GM18861 (cell line): Measurements from ENCODE around the gene GRAMD1C.
"Not testable (repeated sequence)": the region's sequence is repeated elsewhere in the genome, so short reads cannot be mapped to it uniquely, and the experiment has no call there.

ENCODE experiments used
- ATAC-seq: cut with Tn5 transposase; IDR thresholded peaks from one replicate; pipeline ENCODE4 v1.9.1; 2021; ENCODE audit not compliant: unreplicated experiment

GRAMD1C gene

GRCh38 chr3:113838631-113839209 lies at the start of gene GRAMD1C:
Gene GRAMD1C, plus strand, starts transcription at chr3:113838788. Its CDS starts 122 bp downstream, at chr3:113838910.
- peak; percentile 92 for ATAC-seq

- no peak for ATAC-seq
Measured at GRCh38 chr3:113791381-113791780, 47.2 kb upstream of the GRAMD1C start.

- ATAC-seq: no peak
Measured at GRCh38 chr3:113794526-113794925, 44.1 kb upstream of the GRAMD1C start.

- ATAC-seq: no peak
Measured at GRCh38 chr3:113795693-113796092, 42.9 kb upstream of the GRAMD1C start.

GRCh38 chr3:113802795-113803455 lies 35.7 kb upstream of the GRAMD1C start:
- ATAC-seq: peak; percentile 73

GRCh38 chr3:113804661-113805060 lies 33.9 kb upstream of the GRAMD1C start:
- peak; percentile 66 for ATAC-seq

- ATAC-seq: no peak
Measured at GRCh38 chr3:113805249-113805648, 33.3 kb upstream of the GRAMD1C start.

- ATAC-seq: no peak
Measured at GRCh38 chr3:113812854-113813253, 25.7 kb upstream of the GRAMD1C start.

- ATAC-seq: no peak
Measured at GRCh38 chr3:113819866-113820265, 18.7 kb upstream of the GRAMD1C start.

- ATAC-seq: peak; percentile 80
Measured at GRCh38 chr3:113825090-113825489, 13.5 kb upstream of the GRAMD1C start.

- ATAC-seq: no peak
Measured at GRCh38 chr3:113828600-113828999, 10.0 kb upstream of the GRAMD1C start.

- no peak for ATAC-seq
Measured at GRCh38 chr3:113829576-113830354, 8.8 kb upstream of the GRAMD1C start.

- no peak for ATAC-seq
Measured at GRCh38 chr3:113831103-113831355, 7.6 kb upstream of the GRAMD1C start.

GRCh38 chr3:113832477-113833164 lies 6.0 kb upstream of the GRAMD1C start:
- ATAC-seq: peak; percentile 42

- no peak for ATAC-seq
Measured at GRCh38 chr3:113834983-113835382, 3.6 kb upstream of the GRAMD1C start.

- ATAC-seq: no peak
Measured at GRCh38 chr3:113839551-113839950, 963 bp downstream of the GRAMD1C start.

GRCh38 chr3:113844622-113845222 lies 6.1 kb downstream of the GRAMD1C start:
- peak; percentile 63 for ATAC-seq

- ATAC-seq: no peak
Measured at GRCh38 chr3:113847247-113847646, 8.7 kb downstream of the GRAMD1C start.

- ATAC-seq: no peak
Measured at GRCh38 chr3:113847664-113848461, 9.3 kb downstream of the GRAMD1C start.

GRCh38 chr3:113849071-113849470 lies 10.5 kb downstream of the GRAMD1C start:
- not testable (repeated sequence) for ATAC-seq
